Gastrocnemius medialis (tissue), 4 donors: ENCODE data around the gene LRIG3. TPM values are rescaled to one million over a fixed set of nuclear protein-coding genes. Genes with fewer than 3 reads are reported as not detected.

Experiments
- ATAC-seq, 2 donors: fragments of 150-250 bp; one replicate each; pipeline ENCODE4 v1.9.1; 2016
- DNase-seq, 2 donors: peaks; one replicate each; pipeline ENCODE4 v3.0.0-alpha.2; 2019
- H3K27ac ChIP-seq, 4 donors: fragments of 200-600 bp; sonication (generic); 1 replicate in 1 of 4; 2 replicates in 3 of 4; pipeline ENCODE4 v1.5.1; 2016 to 2018; ENCODE audit warnings: mild to moderate bottlenecking in 2 of 4, moderate library complexity in 1 of 4
- H3K27me3 ChIP-seq, 3 donors: fragments of 200-600 bp; sonication (generic) in 2 of 3; 1 replicate in 1 of 3; 2 replicates in 2 of 3; pipeline versions ENCODE4 v1.5.1 to v1.6.0; 2016 to 2019; ENCODE audit warnings: mild to moderate bottlenecking in 1 of 3, moderate library complexity in 1 of 3
- H3K36me3 ChIP-seq, 2 donors: fragments of 200-600 bp; sonication (generic) in 1 of 2; one replicate each; pipeline ENCODE4 v1.5.1; 2017 to 2018
- H3K4me1 ChIP-seq, 2 donors: fragments of 200-600 bp; sonication (generic) in 1 of 2; one replicate each; pipeline ENCODE4 v1.5.1; 2016 to 2017; ENCODE audit warnings: mild to moderate bottlenecking in 2 of 2
- H3K4me3 ChIP-seq, 4 donors: fragments of 200-600 bp; sonication (generic) in 3 of 4; 1 replicate in 1 of 4; 2 replicates in 3 of 4; pipeline ENCODE4 v1.5.1; 2016 to 2019; ENCODE audit warnings: mild to moderate bottlenecking in 2 of 4
- H3K9me3 ChIP-seq, 3 donors: fragments of 200-600 bp; sonication (generic) in 2 of 3; 1 replicate in 1 of 3; 2 replicates in 2 of 3; pipeline ENCODE4 v1.5.1; 2016 to 2019
- CTCF ChIP-seq, 5 experiments: fragments of 450-650 bp in 3 of 5; fragments of 200-600 bp in 2 of 5; sonication (generic) in 2 of 5; IDR thresholded peaks in 4 of 5; conservative IDR thresholded peaks in 1 of 5; 1 replicate in 4 of 5; 2 replicates in 1 of 5; pipeline ENCODE4 v1.5.1; 2016 to 2019; ENCODE audit warnings: antibody characterized with exemption in 5 of 5, mild to moderate bottlenecking in 3 of 5, moderate library complexity in 3 of 5
- POLR2A ChIP-seq, 2 donors: fragments of 450-650 bp; IDR thresholded peaks; one replicate each; pipeline ENCODE4 v1.6.1; 2017; ENCODE audit warnings: antibody characterized with exemption in 2 of 2, mild to moderate bottlenecking in 2 of 2, moderate library complexity in 2 of 2
- in situ Hi-C, 4 donors: fragments of 200-750 bp; cut with MboI; loops; one replicate each; pipeline versions ENCODE4 v1.15.0 to v1.8.0; 2017; ENCODE audit warnings: low sequenced_read_pairs in 4 of 4
- intact Hi-C: fragments of 100-400 bp; cut with DNase I; formaldehyde crosslinking; loops from one replicate; pipeline ENCODE4 v1.15.1; 2023; ENCODE audit warnings: low total_unique reads
- total RNA-seq, 4 donors: library from RNA; depleted of rRNA; stranded (reverse); fragments of >200 nt; gene quantifications; one replicate each; pipeline versions ENCODE4 v1.1.0 to v1.2.3, GENCODE V29; 2016

The LRIG3 gene
- total RNA-seq, 4 donors from 2014 or later, result 4.7 to 14.7 (median 7.7) TPM

GRCh38 chr12:58850826-58851225 lies 69.5 kb downstream of the LRIG3 start:
- intact Hi-C loops (no loop called here), in situ Hi-C loops (no loop called here)
- no peak overlapping the region for H3K4me3 ChIP-seq
- ATAC-seq, result no peak
- no peaks in the 10 kb centered on the region for H3K36me3 ChIP-seq
- H3K9me3 ChIP-seq, result no peaks in the 10 kb centered on the region
- DNase-seq, result no peak
- no peaks in the 10 kb centered on the region for H3K4me1 ChIP-seq
- H3K27ac ChIP-seq, result no peak overlapping the region
- TF ChIP-seq CTCF (IDR thresholded peaks at IDR 0.05 in 4 of 5, conservative IDR thresholded peaks at IDR 0.05 in 1 of 5), result no peak
- no peaks in the 10 kb centered on the region for H3K27me3 ChIP-seq

GRCh38 chr12:58847901-58848600 lies 72.3 kb downstream of the LRIG3 start:
- no peak overlapping the region for H3K4me3 ChIP-seq
- H3K36me3 ChIP-seq, result no peaks in the 10 kb centered on the region
- no peak overlapping the region for H3K27ac ChIP-seq
- H3K9me3 ChIP-seq, result no peaks in the 10 kb centered on the region
- H3K27me3 ChIP-seq, result no peaks in the 10 kb centered on the region
- ATAC-seq (no peak), DNase-seq (no peak)
- TF ChIP-seq POLR2A (IDR thresholded peaks at IDR 0.05) (no peak), CTCF (IDR thresholded peaks at IDR 0.05 in 4 of 5, conservative IDR thresholded peaks at IDR 0.05 in 1 of 5) (no peak)
- intact Hi-C loops, result no loop called here
- no peaks in the 10 kb centered on the region for H3K4me1 ChIP-seq
- in situ Hi-C loops, result no loop called here

DNA sequence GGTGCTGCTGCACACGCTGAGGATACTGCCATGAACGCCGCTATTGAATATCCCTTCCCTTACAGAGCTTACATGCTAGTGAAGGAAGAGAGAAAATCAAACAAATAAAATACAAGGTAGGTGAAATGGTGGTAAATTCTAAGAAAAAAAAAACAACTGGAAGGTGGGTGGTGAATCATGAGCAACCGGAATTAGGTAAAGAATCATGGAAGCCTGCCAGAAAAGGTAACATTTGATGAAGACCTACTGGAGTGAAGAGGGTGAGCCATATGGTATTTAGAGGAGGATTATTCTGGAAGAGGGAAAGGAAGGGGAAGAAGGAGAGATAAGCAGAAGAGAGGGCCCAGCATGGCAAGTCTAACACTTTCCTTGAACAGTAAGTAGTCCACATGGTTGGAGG lies 76.1 kb downstream of the LRIG3 start:
- DNase-seq (no peak), ATAC-seq (no peak)
- intact Hi-C loops (no loop called here), in situ Hi-C loops (no loop called here)
- Histone ChIP-seq H3K4me3 (no peak overlapping the region), H3K36me3 (no peaks in the 10 kb centered on the region), H3K4me1 (no peaks in the 10 kb centered on the region), H3K27me3 (no peaks in the 10 kb centered on the region), H3K27ac (no peak overlapping the region), H3K9me3 (no peaks in the 10 kb centered on the region)
- TF ChIP-seq POLR2A (IDR thresholded peaks at IDR 0.05), result no peak
- TF ChIP-seq CTCF (IDR thresholded peaks at IDR 0.05 in 4 of 5, conservative IDR thresholded peaks at IDR 0.05 in 1 of 5), result no peak

DNA sequence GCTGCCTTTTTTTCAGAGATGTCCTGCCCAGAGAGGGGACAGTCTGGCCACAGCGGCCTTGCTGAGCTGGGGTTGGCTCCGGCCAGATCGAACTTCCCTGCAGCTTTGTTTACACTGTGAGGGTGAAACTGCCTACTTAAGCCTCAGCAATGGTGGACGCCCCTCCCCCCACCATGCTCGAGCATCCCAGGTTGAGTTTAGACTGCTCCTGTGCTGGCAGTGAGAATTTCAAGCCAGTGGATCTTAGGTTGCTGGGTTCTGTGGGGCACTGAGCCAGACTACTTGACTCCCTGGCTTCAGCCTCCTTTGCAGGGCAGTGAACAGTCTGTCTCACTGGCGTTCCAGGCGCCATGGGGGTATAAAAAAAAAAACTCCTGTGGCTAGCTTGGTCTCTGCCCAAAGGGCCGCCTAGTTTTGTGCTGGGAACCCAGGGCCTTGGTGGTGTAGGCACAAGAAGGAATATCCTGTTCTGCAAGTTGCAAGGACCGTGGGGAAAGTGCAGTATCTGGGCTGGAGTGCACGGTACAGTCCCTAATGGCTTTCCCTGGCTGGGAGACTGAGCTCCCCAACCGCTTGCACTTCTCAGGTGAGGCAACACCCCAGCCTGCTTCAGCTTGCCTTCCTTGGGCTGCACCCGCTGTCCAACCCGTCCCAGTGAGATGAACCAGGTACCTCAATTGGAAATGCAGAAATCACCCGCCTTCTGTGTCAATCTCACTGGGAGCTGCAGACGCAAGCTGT lies 79.1 kb downstream of the LRIG3 start:
- TF ChIP-seq POLR2A (IDR thresholded peaks at IDR 0.05), result no peak
- TF ChIP-seq CTCF (IDR thresholded peaks at IDR 0.05 in 4 of 5, conservative IDR thresholded peaks at IDR 0.05 in 1 of 5), result no peak
- no peak overlapping the region for H3K4me3 ChIP-seq
- no peaks in the 10 kb centered on the region for H3K4me1 ChIP-seq
- intact Hi-C loops (no loop called here), in situ Hi-C loops (no loop called here)
- H3K36me3 ChIP-seq, result no peaks in the 10 kb centered on the region
- H3K27me3 ChIP-seq, result no peaks in the 10 kb centered on the region
- H3K9me3 ChIP-seq, result no peaks in the 10 kb centered on the region
- ATAC-seq (no peak), DNase-seq (no peak)
- H3K27ac ChIP-seq, result no peak overlapping the region
